Glutamatergic neuron (in vitro differentiated cells): ENCODE results near the gene RAB24. TPM values are rescaled to one million over a fixed set of nuclear protein-coding genes. Genes with fewer than 3 reads are reported as not detected.
A peak's percentile ranks its signal among the peaks of the same experiment; 100 is the strongest.

Experiments used
- DNase-seq: peaks from one replicate; pipeline ENCODE4 v3.0.0; 2022
- H3K27ac Mint-ChIP-seq: one replicate; pipeline ENCODE4 v1.8.0; 2020; ENCODE audit warnings: mild to moderate bottlenecking, mixed read lengths, inconsistent platforms; ENCODE audit not compliant: unreplicated experiment
- H3K27me3 Mint-ChIP-seq: one replicate; pipeline ENCODE4 v1.8.0; 2020; ENCODE audit warnings: mild to moderate bottlenecking, moderate library complexity, mixed read lengths, inconsistent platforms; ENCODE audit not compliant: unreplicated experiment
- H3K36me3 Mint-ChIP-seq: one replicate; pipeline ENCODE4 v1.8.0; 2020; ENCODE audit warnings: mild to moderate bottlenecking, mixed read lengths, inconsistent platforms; ENCODE audit not compliant: unreplicated experiment
- H3K4me1 Mint-ChIP-seq: one replicate; pipeline ENCODE4 v1.8.0; 2020; ENCODE audit warnings: mild to moderate bottlenecking, low read depth, mixed read lengths, inconsistent platforms; ENCODE audit not compliant: unreplicated experiment
- H3K4me3 Mint-ChIP-seq: one replicate; pipeline ENCODE4 v1.8.0; 2020; ENCODE audit warnings: mild to moderate bottlenecking, mixed read lengths, inconsistent platforms; ENCODE audit not compliant: unreplicated experiment
- H3K9me3 Mint-ChIP-seq: one replicate; pipeline ENCODE4 v1.8.0; 2020; ENCODE audit warnings: mild to moderate bottlenecking, moderate library complexity, mixed read lengths, inconsistent platforms; ENCODE audit not compliant: unreplicated experiment
- CTCF ChIP-seq: fragments of 200-600 bp; sonication (generic); IDR thresholded peaks from one replicate; pipeline ENCODE4 v1.5.0; 2021; ENCODE audit not compliant: partially characterized antibody, unreplicated experiment
- total RNA-seq: library from RNA; stranded (reverse); fragmentation: NEBNext Ultra II Directional; extraction: Animal tissue kit (Norgen Biotek cat#: 25700); gene quantifications from one replicate; pipeline ENCODE4 v1.2.1, GENCODE V29; 2021; ENCODE audit not compliant: unreplicated experiment

The RAB24 gene
- total RNA-seq, 1 donor from 2014 or later, result 13.5 TPM

DNA sequence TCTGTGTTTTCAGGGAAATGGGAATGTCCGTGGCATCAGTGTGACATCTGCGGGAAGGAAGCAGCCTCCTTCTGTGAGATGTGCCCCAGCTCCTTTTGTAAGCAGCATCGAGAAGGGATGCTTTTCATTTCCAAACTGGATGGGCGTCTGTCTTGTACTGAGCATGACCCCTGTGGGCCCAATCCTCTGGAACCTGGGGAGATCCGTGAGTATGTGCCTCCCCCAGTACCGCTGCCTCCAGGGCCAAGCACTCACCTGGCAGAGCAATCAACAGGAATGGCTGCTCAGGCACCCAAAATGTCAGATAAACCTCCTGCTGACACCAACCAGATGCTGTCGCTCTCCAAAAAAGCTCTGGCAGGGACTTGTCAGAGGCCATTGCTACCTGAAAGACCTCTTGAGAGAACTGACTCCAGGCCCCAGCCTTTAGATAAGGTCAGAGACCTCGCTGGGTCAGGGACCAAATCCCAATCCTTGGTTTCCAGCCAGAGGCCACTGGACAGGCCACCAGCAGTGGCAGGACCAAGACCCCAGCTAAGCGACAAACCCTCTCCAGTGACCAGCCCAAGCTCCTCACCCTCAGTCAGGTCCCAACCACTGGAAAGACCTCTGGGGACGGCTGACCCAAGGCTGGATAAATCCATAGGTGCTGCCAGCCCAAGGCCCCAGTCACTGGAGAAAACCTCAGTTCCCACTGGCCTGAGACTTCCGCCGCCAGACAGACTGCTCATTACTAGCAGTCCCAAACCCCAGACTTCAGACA is 9.5 kb downstream of the RAB24 start:
- Mint-ChIP-seq H3K9me3 (peaks cover 6% of the 10 kb centered on the region), H3K4me1 (peaks cover 4% of the 10 kb centered on the region), H3K4me3 (no peak overlapping the region), H3K36me3 (peaks cover 5% of the 10 kb centered on the region), H3K27me3 (peaks cover 10% of the 10 kb centered on the region), H3K27ac (no peak overlapping the region)
- TF ChIP-seq CTCF, result no peak
- no peak for DNase-seq

- Mint-ChIP-seq H3K4me3 (no peak overlapping the region), H3K4me1 (peaks cover 4% of the 10 kb centered on the region), H3K27ac (no peak overlapping the region), H3K27me3 (peaks cover 7% of the 10 kb centered on the region), H3K9me3 (peaks cover 6% of the 10 kb centered on the region), H3K36me3 (peaks cover 5% of the 10 kb centered on the region)
- no peak for TF ChIP-seq CTCF
- no peak for DNase-seq
Measured at GRCh38 chr5:177291735-177292134, 11.8 kb downstream of the RAB24 start.

DNA sequence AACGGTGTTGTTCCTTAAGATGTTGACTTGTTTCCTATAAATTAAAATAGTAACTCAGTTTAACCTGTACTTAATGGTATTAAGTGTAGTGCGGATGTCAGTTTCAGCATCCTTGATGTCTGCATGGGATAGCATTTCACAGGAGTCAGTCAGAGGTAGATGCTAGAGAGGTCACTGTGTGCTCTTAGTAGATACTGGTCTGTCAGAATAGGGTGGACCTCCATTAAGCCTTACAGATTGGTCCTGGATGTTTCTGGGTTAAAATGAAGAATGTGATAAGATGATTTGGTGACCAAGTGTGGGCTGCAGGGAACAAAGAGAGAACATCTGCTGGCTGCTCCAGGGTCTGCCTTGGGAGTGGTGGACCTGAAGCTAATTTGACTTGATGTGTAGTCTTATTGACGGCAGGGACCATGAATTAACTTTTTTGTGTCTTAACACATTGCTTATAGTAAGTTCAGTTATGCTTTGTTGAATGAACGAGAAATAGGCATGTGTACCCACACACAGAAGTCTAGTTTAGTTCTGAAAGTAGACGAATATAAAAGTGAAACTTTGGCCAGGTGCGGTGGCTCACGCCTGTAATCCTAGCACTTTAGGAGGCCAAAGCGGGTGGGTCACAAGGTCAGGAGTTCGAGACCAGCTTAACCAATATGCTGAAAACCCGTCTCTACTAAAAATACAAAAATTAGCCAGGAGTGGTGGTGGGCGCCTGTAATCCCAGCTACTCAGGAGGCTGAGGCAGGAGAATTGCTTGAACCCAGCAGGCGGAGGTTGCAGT is 12.5 kb downstream of the RAB24 start:
- Mint-ChIP-seq H3K27me3 (peaks cover 4% of the 10 kb centered on the region), H3K4me3 (no peak overlapping the region), H3K4me1 (peaks cover 4% of the 10 kb centered on the region), H3K9me3 (peaks cover 3% of the 10 kb centered on the region), H3K27ac (peak overlapping the region; percentile 34), H3K36me3 (peaks cover 5% of the 10 kb centered on the region)
- no peak for DNase-seq
- TF ChIP-seq CTCF, result no peak

GRCh38 chr5:177288191-177288590 is 15.3 kb downstream of the RAB24 start:
- Mint-ChIP-seq H3K36me3 (no peaks in the 10 kb centered on the region), H3K4me3 (no peak overlapping the region), H3K27me3 (peaks cover 2% of the 10 kb centered on the region), H3K27ac (no peak overlapping the region), H3K4me1 (no peaks in the 10 kb centered on the region), H3K9me3 (peaks cover 2% of the 10 kb centered on the region)
- TF ChIP-seq CTCF, result no peak
- no peak for DNase-seq

DNA sequence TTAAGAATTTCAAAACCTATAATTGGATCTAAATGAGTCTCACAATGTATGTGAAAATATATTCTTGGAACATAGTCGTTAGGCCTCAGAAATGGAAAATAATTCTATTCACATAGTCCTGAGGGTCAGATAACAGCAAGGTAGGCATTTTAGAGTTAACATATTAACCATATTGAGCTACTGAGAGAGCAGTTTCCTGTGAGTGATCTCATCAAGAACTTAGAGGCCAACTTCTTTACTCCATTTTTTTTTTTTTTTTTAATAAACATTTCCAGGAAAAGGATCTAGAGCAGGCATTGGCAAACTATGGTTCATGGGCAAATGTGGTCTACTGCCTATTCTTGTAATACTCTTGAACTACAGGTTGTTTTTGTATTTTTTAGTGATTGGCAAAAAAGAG is 26.6 kb downstream of the RAB24 start:
- H3K27ac Mint-ChIP-seq, result no peak overlapping the region
- H3K27me3 Mint-ChIP-seq, result no peaks in the 10 kb centered on the region
- peaks cover 2% of the 10 kb centered on the region for H3K9me3 Mint-ChIP-seq
- no peaks in the 10 kb centered on the region for H3K4me1 Mint-ChIP-seq
- TF ChIP-seq CTCF, result no peak
- H3K4me3 Mint-ChIP-seq, result no peak overlapping the region
- no peak for DNase-seq
- H3K36me3 Mint-ChIP-seq, result peaks cover 3% of the 10 kb centered on the region
